Neutrophil (primary cell): ENCODE results near the gene CISH.

Source experiments
- H3K27ac ChIP-seq: fragments of 200-600 bp; sonication (generic); 2 replicates; pipeline ENCODE4 v1.5.1; 2016; ENCODE audit warnings: mild to moderate bottlenecking, moderate library complexity
- H3K27me3 ChIP-seq: fragments of 200-600 bp; sonication (generic); 2 replicates; pipeline ENCODE4 v1.6.0; 2016; ENCODE audit warnings: mild to moderate bottlenecking
- H3K36me3 ChIP-seq: fragments of 200-600 bp; sonication (generic); 2 replicates; pipeline ENCODE4 v1.5.1; 2017
- H3K4me1 ChIP-seq, 2 experiments: fragments of 200-600 bp in 1 of 2; sonication (generic) in 1 of 2; 1 replicate in 1 of 2; 2 replicates in 1 of 2; pipeline versions ENCODE4 v1.5.1 to v1.6.1; 2013 to 2016; ENCODE audit warnings: low read depth in 1 of 2, low read length in 1 of 2, mild to moderate bottlenecking in 1 of 2, moderate library complexity in 1 of 2; ENCODE audit not compliant: control insufficient read depth in 1 of 2, insufficient read depth in 1 of 2
- H3K4me3 ChIP-seq, 2 experiments: fragments of 200-600 bp in 1 of 2; sonication (generic) in 1 of 2; 1 replicate in 1 of 2; 2 replicates in 1 of 2; pipeline ENCODE4 v1.5.1; 2013 to 2016; ENCODE audit warnings: low read depth in 1 of 2, low read length in 1 of 2, mild to moderate bottlenecking in 1 of 2, moderate library complexity in 1 of 2
- H3K9me3 ChIP-seq: fragments of 200-600 bp; sonication (generic); 2 replicates; pipeline ENCODE4 v1.5.1; 2016
- TF ChIP-seq, protein P1 (sequence below): fragments of 200-600 bp; sonication (generic); IDR thresholded peaks from 2 replicates; pipeline ENCODE4 v1.5.1; 2016; ENCODE audit warnings: antibody characterized with exemption

Gene CISH

DNA sequence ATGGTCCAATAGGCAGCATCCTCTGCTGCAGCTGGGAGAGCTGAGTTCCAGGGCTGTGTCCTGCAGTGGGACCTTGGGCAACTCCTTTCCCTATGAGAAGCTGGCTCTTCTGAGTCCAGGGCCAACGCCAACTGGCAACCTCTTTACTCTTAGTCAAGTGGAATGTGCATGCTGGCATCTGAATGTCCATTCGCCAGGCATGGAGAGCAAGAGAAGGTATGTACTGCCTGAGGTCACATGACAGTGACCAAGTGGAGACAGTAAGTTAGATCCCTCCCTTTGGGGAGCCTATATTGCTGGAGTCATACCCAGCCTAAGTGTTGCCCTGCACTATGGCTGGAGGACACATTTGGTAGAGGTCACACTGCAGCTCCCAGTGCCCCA lies 30.1 kb downstream of the CISH start:
- no peak overlapping the region for H3K4me3 ChIP-seq
- H3K9me3 ChIP-seq, result no peaks in the 10 kb centered on the region
- peaks cover 10 to 11% of the 10 kb centered on the region in 2 experiments for H3K4me1 ChIP-seq
- H3K27ac ChIP-seq, result no peak overlapping the region
- H3K36me3 ChIP-seq, result no peaks in the 10 kb centered on the region
- no peaks in the 10 kb centered on the region for H3K27me3 ChIP-seq
- TF ChIP-seq, protein P1, sequence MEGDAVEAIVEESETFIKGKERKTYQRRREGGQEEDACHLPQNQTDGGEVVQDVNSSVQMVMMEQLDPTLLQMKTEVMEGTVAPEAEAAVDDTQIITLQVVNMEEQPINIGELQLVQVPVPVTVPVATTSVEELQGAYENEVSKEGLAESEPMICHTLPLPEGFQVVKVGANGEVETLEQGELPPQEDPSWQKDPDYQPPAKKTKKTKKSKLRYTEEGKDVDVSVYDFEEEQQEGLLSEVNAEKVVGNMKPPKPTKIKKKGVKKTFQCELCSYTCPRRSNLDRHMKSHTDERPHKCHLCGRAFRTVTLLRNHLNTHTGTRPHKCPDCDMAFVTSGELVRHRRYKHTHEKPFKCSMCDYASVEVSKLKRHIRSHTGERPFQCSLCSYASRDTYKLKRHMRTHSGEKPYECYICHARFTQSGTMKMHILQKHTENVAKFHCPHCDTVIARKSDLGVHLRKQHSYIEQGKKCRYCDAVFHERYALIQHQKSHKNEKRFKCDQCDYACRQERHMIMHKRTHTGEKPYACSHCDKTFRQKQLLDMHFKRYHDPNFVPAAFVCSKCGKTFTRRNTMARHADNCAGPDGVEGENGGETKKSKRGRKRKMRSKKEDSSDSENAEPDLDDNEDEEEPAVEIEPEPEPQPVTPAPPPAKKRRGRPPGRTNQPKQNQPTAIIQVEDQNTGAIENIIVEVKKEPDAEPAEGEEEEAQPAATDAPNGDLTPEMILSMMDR, result no peak

DNA sequence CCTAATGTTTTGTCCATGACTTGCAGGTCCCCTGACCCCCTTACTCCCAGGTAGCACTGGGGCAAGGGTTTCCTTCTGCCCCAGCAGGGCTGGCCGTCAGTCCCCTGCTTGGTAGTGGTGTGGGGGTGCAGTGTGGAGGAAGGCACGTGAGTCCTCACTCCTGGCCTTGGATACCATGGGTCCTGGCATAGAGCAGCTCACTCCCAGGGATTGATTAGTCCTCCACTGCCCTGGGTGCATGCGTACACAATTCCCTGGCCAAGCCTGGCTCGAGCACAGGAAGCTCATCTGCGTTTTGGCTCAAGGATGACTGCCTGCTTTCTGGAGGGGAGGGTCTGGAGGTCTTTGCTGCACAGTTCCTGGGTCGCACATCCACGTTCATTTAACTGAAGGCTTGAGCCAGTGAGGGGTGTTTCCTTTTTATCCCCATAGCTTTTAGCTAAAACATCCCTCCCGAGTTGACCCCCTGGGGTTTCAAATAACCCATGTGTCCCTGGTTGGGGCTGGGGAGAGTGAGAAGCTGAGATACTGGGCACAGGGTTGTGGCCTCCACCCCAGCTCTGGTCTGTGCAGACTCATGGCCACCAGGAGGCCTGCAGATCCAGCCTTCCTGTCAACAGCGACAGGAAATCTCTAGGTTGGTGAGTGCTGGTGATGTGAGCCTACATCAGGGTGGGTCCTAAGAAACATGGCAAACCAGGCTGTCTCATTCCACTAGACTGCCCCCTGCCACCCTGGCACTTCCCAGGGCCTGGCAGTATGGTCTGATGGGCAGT lies 30.7 kb downstream of the CISH start:
- no peaks in the 10 kb centered on the region for H3K27me3 ChIP-seq
- peaks cover 10 to 11% of the 10 kb centered on the region in 2 experiments for H3K4me1 ChIP-seq
- H3K27ac ChIP-seq, result no peak overlapping the region
- H3K36me3 ChIP-seq, result no peaks in the 10 kb centered on the region
- TF ChIP-seq, protein P1, result no peak
- H3K4me3 ChIP-seq, result no peak overlapping the region
- no peaks in the 10 kb centered on the region for H3K9me3 ChIP-seq

DNA sequence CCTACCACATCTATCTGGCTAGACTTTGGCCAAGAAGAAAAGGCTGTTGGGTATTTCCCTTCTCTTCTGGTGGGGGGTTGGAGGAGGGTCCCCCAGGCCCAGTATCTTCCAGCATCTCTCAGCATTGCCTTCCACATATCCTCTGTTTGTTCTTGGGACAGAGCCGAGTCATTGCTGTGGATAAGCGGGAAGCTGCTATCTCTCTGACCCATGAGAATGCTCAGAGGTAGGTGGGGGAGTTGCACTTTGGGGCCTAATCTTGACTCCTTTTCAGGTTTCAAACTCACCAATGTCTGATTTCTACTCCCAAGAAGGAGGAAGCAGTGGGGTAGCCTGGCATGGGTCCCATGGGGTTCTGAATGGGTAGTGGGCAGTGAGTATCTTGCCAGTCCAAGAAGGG lies 34.2 kb downstream of the CISH start:
- TF ChIP-seq, protein P1, result no peak
- no peaks in the 10 kb centered on the region for H3K27me3 ChIP-seq
- no peaks in the 10 kb centered on the region for H3K9me3 ChIP-seq
- peaks cover under 1 to 1% of the 10 kb centered on the region in 2 experiments for H3K4me1 ChIP-seq
- H3K36me3 ChIP-seq, result no peaks in the 10 kb centered on the region
- H3K4me3 ChIP-seq, result no peak overlapping the region
- H3K27ac ChIP-seq, result no peak overlapping the region

DNA sequence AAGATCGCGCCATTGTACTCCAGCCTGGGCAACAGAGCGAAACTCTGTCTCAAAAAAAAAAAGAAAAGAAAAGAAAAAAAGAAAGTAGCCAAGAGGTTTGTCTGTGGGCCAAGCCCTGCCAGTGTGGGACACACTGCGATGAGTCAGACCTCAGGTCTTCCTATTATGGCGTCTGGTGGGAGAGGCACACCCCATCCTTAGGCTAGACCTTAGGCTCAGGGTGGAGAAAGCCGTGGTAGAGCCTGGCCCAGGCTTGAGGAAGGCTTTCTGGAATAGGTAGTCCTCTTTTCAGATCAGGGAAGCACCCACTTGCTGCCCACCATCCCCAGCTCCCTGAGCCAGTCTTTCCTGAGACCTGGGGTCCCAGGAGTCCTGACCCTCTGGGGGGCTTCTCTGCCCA lies 36.2 kb downstream of the CISH start:
- peaks cover 4 to 6% of the 10 kb centered on the region in 2 experiments for H3K4me1 ChIP-seq
- TF ChIP-seq, protein P1, result no peak
- no peak overlapping the region for H3K27ac ChIP-seq

DNA sequence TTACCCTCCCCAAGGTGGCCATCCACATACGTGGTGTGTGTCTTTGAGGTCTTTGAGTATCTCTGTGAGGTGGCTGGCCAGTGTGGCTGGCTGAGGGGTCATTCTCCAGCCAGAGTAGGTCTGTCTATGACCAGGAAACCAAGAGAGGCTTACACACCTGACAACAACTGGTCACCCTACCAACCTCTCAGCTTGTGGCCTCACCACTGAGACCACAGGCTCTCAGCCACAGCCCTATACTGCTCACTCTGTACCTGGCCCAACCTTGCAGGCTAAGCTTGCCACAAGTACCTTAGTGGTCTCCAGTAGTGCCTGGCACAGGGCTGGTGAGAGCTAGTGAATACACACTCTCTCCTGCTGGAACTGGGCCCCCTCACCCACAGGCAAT lies 37.1 kb downstream of the CISH start:
- Histone ChIP-seq H3K27me3 (no peaks in the 10 kb centered on the region), H3K4me3 (no peak overlapping the region), H3K4me1 (peaks cover 11 to 13% of the 10 kb centered on the region in 2 experiments), H3K27ac (no peak overlapping the region), H3K9me3 (no peaks in the 10 kb centered on the region), H3K36me3 (no peaks in the 10 kb centered on the region)
- TF ChIP-seq, protein P1, result no peak

More for the DNA sequence above, 36.2 kb downstream of the CISH start:
- Histone ChIP-seq H3K36me3 (no peaks in the 10 kb centered on the region), H3K4me3 (no peak overlapping the region), H3K27me3 (no peaks in the 10 kb centered on the region), H3K9me3 (no peaks in the 10 kb centered on the region)
